HG02885 (cell line): ENCODE data around the gene VSIR.
A peak's percentile ranks its signal among the peaks of the same experiment; 100 is the strongest.

Source experiments
- ATAC-seq: cut with Tn5 transposase; IDR thresholded peaks from one replicate; pipeline ENCODE4 v1.9.1; 2021; ENCODE audit warnings: mild to moderate bottlenecking; ENCODE audit not compliant: unreplicated experiment, poor library complexity

Gene VSIR

DNA sequence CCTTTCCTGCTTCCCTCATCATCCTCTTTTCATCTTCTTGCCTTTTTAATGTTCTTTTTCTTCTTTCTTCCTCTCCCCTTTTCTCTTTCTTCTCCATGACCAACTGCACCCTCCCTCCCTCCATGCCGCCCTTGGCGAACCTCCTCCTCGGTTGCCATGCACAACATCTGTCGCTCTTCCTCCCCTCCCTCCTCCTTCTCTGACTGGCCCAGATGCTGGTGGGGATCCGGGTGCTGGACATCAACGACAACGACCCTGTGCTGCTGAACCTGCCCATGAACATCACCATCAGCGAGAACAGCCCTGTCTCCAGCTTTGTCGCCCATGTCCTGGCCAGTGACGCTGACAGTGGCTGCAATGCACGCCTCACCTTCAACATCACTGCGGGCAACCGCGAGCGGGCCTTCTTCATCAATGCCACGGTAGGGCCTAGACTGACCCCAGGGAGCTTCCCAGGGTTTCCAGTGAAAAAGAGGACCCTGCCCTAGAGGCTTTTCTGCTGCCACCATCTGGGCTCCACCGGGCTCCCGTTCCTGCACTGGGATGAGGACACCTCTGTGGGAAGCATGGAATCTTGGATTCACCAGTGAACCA, 11.5 kb upstream of the VSIR start:
- no peak for ATAC-seq

DNA sequence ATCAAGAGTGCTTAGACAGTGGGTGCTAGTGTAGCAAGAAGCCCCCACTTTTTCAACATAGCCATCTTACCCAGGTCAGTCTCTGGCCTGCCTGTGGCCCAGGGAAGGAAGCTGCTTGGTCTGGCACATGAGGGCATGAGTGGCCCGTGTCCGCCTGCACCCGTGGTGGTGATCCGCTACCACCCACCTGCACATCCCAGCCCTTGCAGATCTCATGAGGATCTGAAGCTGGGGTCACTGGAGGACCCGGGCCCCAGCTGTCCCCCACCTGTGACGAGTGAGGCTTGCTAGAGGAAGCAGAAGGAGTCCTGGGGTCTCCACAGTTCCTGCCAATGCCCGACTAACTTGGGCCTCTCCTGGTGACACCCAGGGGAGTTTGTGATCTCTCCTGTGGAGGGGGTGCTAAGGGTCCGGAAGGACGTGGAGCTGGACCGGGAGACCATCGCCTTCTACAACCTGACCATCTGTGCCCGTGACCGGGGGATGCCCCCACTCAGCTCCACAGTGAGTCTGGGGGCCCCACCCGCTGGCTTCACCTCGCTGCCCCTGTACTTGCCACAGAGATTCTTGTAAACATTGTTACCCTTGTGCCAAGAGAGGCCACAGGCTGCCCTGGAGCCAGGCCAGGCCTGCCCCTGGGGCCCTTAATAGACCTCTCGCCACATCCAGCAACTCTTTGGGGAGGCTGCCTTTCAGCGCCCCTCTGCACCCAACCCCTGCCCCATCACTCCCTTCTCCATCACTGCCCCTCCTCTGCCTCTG, 10.8 kb upstream of the VSIR start:
- no peak for ATAC-seq

DNA sequence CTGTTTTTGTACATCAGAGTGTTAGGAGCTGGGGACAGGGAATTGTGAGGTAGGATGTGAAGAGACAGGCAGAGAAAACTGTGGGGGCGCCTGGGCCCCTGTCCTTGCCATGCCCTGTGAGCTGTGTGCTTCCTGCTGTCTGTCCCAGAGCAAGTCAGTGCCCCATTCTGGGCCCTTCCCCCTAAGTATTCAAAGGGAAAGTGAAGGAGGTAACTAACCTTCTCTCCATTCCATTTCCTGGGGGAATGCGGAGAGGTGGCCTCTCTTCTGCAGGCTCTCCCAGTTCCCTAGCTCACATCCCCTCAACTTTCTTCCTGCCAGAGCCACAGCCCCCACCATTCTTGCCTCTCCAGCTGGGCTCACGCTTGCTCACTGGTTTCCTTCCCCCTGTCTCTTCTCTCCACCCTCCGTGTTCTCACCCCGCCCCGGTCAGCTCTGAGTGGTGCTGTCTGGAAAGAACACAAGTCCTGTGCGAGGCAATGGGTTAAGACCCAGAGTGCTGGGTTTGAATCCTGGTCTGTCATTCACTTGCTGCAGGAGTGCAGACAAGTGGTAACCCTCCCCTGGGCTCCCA, 9.7 kb upstream of the VSIR start:
- no peak for ATAC-seq

DNA sequence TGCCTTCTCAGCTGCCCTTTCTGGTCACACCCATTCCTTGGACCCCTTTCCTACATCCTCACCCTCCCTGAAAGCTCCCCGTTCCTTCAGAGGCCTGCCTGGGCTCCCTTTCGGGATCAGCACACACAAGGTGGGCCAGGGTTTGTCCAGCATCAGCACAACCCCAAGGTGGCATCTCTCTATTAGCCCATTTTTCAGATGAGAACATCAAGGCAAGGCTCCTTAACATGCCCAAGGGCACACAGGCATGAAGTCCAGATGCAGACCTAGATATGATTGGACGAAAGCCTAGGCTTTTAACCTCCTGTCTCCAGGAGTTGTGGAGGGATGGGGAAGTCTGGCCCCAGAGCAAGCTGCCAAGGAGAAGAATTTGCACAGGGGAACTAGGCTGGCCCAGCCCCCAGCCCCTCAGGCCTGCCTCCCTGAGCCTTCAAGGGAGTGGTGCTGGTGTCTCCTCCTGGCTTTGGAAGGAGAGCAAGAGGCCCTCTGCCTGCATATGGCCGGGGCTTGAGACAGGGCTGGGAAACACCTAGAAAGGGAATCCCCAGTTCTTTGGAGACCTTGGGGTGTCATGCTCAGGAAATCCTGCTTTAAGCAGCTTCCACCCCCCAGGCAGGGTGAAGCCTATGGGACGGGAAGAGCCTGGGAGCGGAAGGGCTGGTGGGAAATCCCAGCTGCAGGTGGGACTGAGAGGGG, 9.0 kb upstream of the VSIR start:
- no peak for ATAC-seq

DNA sequence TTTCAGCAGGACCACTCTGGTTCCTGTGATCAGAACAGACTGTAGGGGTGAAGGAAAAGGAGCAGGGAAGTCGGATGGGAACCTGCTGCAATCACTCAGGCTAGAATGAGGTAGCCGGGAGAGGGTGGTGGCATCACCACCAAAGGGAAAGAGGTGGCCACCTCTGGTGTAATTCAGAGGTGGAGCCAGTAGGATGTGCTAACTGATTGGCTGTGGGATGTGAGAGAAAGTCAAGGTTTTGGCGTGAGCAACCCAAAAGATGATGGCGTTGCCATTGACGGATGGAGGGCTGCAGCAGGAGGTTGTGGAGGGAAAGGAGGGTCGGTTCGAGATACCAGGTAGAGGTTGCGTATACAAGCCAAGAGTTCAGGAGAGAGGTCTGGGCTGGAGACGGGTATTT, 7.4 kb upstream of the VSIR start:
- no peak for ATAC-seq

DNA sequence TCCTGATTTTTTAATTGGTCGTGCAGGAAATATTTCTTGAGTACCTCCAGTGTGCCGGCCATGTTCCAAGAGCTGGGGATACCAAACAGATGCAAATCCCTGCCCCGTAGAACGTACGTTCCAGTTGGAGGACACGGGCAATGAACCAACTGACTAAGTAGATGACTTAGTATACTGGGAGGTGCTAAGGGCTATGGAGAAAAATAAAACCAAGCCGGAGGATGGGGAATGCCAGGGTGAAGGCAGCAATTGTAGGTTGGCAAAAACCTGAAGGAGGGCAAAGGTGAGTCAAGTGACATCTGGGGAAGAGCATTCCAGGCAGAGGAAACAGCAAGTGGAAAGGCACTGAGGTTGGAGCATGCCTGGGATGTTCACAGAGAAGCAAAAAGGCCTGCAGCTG, 6.8 kb upstream of the VSIR start:
- ATAC-seq = no peak

DNA sequence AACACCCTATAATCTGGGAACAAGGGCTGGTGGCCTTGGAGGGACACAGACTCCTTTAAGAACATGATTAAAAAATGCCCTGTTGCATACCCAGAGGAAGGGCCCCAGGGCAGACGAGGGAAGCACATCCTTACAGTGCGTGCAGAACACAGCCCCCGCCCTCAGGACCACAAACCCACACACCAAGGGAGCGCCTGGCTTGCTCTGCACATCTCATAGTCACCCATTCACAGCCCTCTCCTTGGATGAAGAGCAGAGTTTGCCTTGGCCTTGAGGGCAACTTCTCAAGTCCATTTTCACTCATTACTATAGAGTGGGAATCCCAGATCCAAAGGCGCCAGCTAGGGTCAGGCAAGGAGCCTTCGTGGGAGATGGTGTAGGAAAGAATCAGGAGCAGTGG, 6.3 kb upstream of the VSIR start:
- ATAC-seq = no peak

DNA sequence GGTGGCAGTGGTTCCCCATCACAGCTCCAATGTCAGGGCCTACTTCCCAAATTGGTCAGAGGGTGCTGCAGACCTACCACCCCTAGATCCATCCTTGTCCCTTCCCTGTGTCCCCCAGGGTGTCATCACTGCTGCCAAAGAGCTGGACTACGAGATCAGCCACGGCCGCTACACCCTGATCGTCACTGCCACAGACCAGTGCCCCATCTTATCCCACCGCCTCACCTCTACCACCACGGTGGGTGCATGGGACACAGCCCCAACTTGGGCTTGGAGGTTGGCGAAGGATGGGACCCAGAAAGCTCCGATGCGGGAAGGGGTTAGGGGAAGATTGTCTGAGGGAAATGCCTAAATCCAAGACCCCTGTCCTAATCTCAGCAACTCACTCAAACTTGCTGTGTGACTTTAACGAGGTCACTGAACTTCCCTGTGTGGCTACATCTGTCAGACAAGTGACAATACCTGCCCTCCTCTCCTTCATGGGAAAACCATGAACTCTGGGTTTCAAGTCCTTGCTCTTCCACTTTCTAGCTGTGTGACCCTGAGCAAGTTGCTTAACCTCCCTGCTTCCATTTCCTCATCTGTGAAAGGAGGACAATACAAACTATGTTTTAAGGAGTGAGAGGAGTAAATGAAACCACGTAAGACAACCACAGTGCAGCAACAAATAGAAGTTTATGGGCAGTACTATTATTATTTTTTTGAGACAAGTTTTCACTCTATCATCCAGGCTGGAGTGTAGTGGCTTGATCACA, 4.9 kb upstream of the VSIR start:
- ATAC-seq = no peak

DNA sequence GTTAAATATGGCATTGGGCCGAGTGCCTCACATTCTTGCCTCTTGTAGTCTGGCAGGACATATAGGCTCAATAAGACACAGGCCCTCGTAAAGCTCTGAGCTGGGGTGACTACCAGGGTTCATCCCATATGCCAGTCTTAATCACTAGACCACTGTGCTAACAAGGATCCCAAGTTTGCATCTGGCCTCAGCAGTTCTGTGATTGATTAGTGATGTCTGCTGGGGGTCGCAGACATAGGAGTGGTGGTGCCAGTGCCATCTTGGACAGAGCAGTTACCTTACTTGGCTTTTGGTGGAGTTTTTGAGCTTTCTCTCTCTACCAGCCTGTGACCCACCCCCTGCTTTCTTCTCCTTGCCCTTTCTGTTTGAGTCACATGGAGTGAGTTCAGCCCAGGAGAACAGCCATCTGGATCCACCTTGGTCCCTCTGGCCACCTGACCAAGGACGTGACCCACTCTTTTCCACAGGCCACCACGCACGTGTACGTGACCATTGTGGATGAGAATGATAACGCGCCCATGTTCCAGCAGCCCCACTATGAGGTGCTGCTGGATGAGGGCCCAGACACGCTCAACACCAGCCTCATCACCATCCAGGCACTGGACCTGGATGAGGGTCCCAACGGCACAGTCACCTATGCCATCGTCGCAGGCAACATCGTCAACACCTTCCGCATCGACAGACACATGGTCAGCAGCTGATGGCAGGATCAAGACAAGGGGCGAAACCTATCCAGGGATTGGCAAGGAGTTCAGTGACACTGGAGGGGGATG, 4.1 kb upstream of the VSIR start:
- no peak for ATAC-seq

DNA sequence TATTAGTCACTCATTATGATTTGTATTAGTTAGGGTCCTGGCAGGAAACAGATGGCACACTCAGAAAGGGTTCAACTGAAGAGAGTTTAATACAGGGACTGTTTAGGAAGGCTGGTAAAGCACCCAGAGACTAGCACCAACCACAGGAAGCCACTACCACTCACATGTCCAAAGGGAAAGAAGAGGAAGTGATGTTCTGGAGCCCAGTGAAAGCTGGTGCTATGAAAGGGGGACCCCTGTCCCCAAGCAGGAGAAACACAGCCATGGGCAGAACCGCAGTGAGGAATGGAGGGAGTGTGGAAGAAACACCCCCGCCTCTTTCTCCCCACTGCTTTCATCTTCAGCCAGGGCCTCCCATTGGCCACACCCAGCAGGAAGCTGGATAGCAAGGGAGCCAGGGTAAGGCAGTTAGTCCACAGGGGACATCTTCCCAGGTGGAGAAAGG, 3.2 kb upstream of the VSIR start:
- ATAC-seq = no peak

DNA sequence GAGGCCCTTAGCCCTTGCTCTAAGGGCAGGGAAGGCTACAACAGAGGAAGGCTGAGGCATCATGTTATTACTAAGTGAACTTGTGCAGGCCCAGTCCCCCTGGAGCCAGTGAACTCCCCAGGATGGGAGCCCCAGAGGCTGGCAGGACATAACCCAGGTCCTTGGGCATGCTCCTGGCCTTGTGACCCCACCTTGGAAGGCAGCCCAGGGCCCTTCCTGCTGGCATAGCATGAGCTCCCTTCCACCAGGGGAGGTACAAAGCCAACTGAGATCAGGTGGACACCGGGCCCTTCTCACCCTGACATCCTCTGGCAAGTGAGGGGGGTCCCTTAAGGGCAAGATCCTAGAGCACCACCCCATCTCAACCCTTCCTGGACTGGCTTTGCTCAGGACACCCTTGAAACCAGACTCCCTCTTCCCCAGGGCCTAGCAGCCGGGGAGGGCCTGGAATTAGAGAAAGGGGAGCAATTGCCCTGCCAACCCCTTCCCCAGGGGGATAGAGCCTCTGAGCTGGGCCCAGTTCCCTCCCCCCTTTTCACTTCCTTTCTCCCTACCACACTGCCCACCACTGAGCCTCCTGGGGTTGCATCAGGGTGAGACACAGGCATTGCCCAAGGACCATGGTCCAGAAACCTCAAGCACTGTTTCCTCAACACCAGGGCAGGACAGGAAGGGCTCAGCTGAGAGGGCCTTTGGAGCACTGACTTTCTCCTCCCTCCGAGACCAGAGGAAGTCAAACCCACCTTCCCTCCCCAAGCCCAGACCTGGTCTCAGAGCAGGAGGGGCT, 1.8 kb upstream of the VSIR start:
- ATAC-seq = no peak

DNA sequence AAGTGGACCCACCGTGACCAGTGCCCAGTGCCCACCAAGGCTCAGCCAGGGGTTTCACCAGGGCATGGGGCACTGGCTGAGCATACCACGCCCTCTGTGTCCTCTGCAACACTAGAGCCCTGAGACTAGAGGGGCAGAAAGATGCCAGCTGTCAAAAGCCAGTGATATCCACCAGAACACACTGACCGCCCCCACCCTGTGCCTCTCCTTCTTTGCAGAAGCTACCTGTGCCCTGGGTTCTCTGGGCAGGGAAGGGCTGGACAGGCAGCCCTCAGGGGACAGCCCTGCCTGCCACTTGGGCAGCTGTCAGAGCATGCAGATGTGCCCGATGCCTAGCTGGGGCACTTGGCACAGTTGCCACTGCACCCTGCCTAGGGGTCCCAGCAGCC, 494 bp downstream of the VSIR start:
- ATAC-seq = no peak

DNA sequence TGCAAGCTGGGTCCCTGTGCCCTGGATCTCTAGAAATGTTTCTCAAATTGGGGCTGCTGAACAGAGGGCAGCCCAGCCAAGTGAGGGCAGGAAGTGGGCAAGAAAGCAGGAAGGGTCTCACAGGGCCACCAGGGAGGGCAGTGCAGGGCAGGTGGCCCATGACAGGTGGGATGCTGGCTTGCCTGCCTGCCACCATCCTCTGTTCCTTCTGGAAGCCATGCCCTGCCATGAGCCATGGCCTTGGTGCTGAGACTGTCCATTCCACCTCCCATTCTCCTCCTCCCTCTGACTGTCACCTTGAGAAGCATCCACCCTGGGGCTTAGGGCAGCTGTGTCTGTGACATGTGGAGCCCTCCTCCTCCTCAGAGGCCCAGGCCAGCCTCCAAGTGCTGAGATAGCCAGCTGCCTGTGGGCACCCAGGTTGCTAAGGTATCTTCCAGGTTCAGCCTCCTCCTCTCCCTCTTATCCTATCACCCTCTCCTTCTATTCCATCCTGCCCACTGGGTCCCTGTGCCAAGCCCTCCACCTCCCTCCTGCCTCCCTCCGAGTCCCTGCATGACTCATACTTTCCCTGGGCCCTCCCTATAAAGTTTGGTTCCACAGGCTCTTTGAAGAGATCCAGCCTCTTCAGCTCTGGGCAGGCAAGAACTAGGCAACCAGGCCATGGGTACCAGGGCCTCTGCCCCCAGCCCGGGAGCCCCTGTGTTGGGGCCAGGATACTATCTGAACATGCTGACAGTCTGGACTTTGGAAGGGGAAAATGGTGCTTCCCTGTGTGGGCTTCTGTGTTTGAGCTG, 1.3 kb downstream of the VSIR start:
- no peak for ATAC-seq

DNA sequence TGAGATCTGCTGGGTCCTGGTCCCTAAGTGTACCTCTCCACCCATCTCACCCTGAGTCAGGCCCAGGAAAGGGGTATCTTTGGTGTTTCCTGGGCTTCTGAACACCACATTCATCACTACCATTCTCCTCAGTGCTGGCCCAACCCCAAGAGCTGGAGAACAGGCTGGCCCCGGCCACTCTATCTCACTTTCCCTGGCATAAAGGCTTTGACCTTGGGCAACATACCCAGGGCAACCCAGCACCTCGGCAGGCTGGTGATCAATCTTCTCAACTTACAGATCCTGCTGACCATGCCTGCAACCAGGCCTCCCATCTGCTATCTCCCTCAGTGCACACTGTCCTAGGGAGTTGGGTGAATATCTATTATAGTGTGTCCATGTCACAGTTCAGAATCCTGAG, 2.1 kb downstream of the VSIR start:
- no peak for ATAC-seq

DNA sequence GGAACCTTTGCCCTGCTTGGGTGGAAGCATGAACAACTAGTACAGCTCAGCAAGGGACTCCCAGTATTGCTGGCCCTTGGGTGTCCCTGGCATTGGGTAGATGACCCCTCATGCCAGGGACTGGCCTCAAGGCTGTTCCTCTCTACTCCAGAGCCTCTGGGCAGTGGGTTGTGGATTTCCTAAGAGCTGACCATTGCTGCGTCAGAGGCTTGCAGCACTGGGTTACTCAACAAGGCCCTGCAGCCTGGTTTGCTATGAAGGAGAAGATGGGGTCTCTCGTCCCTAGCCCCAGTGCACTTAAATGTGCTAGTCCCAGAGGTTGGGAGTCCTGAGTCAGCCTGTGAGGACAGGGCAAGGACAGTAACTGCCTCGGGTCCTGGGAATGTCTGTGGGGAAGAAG, 2.5 kb downstream of the VSIR start:
- ATAC-seq = no peak

DNA sequence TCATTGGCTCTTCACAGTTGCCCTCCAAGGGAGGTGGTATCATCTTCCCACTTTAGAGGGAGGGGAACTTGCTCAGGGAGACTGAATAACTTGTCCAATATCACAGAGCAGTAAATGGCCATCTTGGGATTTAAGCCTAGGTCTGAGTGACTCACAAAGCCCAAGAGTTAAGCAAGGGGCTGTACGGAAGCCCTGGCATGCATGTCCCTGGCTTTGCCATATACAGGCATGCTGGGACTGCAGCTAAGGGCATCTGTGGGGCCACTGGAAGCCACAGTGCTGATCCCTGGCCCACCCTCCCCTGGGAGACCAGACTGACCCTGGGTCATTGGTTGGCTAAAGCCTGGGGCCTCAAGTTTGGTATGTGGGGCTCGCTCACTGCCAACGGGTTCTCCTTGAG, 3.1 kb downstream of the VSIR start:
- no peak for ATAC-seq

DNA sequence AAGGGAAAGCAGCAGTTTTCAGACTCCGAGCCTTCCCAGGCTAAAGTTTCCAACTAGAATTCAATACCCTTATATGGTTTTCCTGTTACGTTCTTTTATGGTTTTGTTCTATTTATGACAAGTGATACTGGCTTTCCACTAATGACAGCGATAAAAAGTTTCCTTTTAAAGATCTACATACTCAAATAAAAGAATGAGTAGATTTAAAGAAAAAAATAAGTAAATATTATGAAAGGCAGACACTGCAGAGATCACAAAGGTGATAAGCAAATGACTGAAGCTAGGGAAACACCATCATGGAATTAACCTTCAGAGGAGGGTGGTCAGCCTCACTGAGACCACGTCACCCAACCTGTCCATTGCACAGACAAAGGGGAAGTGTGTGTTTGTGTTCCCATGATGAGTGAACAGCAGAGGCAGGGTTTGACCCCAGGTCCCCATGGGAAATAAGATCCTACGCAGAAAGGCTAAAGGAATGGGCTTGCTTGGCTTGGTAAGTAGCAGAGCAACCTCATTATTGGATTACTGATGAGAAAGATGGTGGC, 4.0 kb downstream of the VSIR start:
- ATAC-seq = peak; percentile 13

DNA sequence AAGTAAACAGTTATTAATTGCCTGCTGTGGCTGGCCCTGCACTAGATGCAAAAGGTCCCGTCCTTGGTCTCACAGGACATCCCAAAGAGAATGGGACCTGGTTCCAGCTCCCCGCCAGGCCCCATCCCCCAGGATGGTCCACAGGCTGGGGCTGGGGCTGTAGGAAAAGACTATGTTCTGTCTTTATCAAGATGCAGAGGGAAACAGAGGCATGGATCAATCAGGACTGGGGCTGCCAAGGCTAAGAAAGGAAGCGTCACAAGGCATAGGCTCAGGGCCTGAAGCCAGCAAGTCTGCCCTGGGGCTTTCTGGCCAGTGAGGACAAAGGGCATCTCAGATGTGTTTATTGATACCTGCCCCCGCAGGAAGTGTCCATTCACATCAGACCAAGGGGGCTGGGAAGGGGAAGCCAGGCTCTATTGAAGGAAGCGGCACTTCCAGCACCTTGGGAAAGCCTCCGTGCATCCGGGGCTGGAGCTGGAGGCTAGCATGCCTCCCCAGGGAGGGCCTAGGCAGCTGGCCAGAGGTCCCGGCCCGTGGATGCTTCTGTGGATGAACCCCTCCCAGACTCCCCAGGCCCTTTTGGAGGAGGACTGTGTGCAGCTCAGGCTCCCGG, 5.8 kb downstream of the VSIR start:
- ATAC-seq = no peak
